Measurements from ENCODE around the gene WIZ.
"Not testable (repeated sequence)": the region's sequence is repeated elsewhere in the genome, so short reads cannot be mapped to it uniquely, and the experiment has no call there.

WIZ gene

GRCh38 chr19:15418231-15418578 is 31.6 kb downstream of the WIZ start:
- FAIRE-seq (no peak), DNase-seq (ENCODE audit: extremely low spot score, insufficient read length, low read depth) (no peak)

GRCh38 chr19:15417699-15418098 is 32.1 kb downstream of the WIZ start:
- DNase-seq (ENCODE audit: extremely low spot score, insufficient read length, low read depth), result no peak
- FAIRE-seq, result no peak

- DNase-seq (ENCODE audit: extremely low spot score, insufficient read length, low read depth), result no peak
- FAIRE-seq, result no peak
Measured at GRCh38 chr19:15412832-15413231, 36.9 kb downstream of the WIZ start.

GRCh38 chr19:15411351-15411750 is 38.4 kb downstream of the WIZ start:
- not testable (repeated sequence) for FAIRE-seq; DNase-seq (ENCODE audit: extremely low spot score, insufficient read length, low read depth)

- FAIRE-seq, result no peak
- DNase-seq (ENCODE audit: extremely low spot score, insufficient read length, low read depth), result no peak
Measured at GRCh38 chr19:15404780-15405211, 45.0 kb downstream of the WIZ start.

GRCh38 chr19:15404097-15404779 is 45.5 kb downstream of the WIZ start:
- no peak for FAIRE-seq
- DNase-seq (ENCODE audit: extremely low spot score, insufficient read length, low read depth), result no peak

- FAIRE-seq (no peak), DNase-seq (ENCODE audit: extremely low spot score, insufficient read length, low read depth) (no peak)
Measured at GRCh38 chr19:15403151-15403531, 46.6 kb downstream of the WIZ start.

GRCh38 chr19:15402411-15403150 is 47.2 kb downstream of the WIZ start:
- no peak for FAIRE-seq
- no peak for DNase-seq (ENCODE audit: extremely low spot score, insufficient read length, low read depth)

- no peak for DNase-seq (ENCODE audit: extremely low spot score, insufficient read length, low read depth)
- no peak for FAIRE-seq
Measured at GRCh38 chr19:15401397-15401710, 48.4 kb downstream of the WIZ start.

GRCh38 chr19:15400521-15401396 is 49.0 kb downstream of the WIZ start:
- DNase-seq (ENCODE audit: extremely low spot score, insufficient read length, low read depth) (no peak), FAIRE-seq (no peak)

GRCh38 chr19:15399635-15400034 is 50.1 kb downstream of the WIZ start:
- no peak for DNase-seq (ENCODE audit: extremely low spot score, insufficient read length, low read depth)

GRCh38 chr19:15399234-15399515 is 50.6 kb downstream of the WIZ start:
- DNase-seq (ENCODE audit: extremely low spot score, insufficient read length, low read depth) (no peak), FAIRE-seq (no peak)

More at GRCh38 chr19:15399635-15400034, 50.1 kb downstream of the WIZ start:
- FAIRE-seq, result no peak

GRCh38 chr19:15398501-15399233 is 51.1 kb downstream of the WIZ start:
- FAIRE-seq (no peak), DNase-seq (ENCODE audit: extremely low spot score, insufficient read length, low read depth) (no peak)

GRCh38 chr19:15397782-15398181 is 52.0 kb downstream of the WIZ start:
- no peak for DNase-seq (ENCODE audit: extremely low spot score, insufficient read length, low read depth)

GRCh38 chr19:15397236-15397635 is 52.5 kb downstream of the WIZ start:
- FAIRE-seq, result no peak

More at GRCh38 chr19:15397782-15398181, 52.0 kb downstream of the WIZ start:
- no peak for FAIRE-seq

GRCh38 chr19:15396436-15396835 is 53.3 kb downstream of the WIZ start:
- no peak for FAIRE-seq
- no peak for DNase-seq (ENCODE audit: extremely low spot score, insufficient read length, low read depth)

More at GRCh38 chr19:15397236-15397635, 52.5 kb downstream of the WIZ start:
- no peak for DNase-seq (ENCODE audit: extremely low spot score, insufficient read length, low read depth)

GRCh38 chr19:15395251-15395650 is 54.5 kb downstream of the WIZ start:
- FAIRE-seq; DNase-seq (ENCODE audit: extremely low spot score, insufficient read length, low read depth): not testable (repeated sequence)

GRCh38 chr19:15394426-15394825 is 55.3 kb downstream of the WIZ start:
- FAIRE-seq (no peak), DNase-seq (ENCODE audit: extremely low spot score, insufficient read length, low read depth) (no peak)

GRCh38 chr19:15393963-15394362 is 55.8 kb downstream of the WIZ start:
- DNase-seq (ENCODE audit: extremely low spot score, insufficient read length, low read depth) (no peak), FAIRE-seq (no peak)

GRCh38 chr19:15390814-15391213 is 58.9 kb downstream of the WIZ start:
- FAIRE-seq (no peak), DNase-seq (ENCODE audit: extremely low spot score, insufficient read length, low read depth) (no peak)
